ENCODE measurements around the gene RCBTB2.

Gene RCBTB2

GRCh38 chr13:48533961-48534600 is 1.2 kb upstream of the RCBTB2 start:
- DNase-seq = peak; percentile 11

DNA sequence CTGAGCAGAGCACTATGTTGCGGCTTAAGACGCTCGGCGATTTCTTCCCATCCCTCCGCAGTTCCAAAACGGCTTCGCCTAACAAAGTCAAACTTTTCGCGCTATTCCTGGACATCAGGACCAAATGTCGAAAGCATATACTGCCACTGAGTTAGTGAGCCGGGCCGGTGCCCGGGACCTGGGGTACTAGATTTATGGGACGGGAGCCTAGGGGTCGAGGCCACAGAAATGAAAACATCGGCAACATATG is 699 bp downstream of the RCBTB2 start:
- DNase-seq = no peak

DNA sequence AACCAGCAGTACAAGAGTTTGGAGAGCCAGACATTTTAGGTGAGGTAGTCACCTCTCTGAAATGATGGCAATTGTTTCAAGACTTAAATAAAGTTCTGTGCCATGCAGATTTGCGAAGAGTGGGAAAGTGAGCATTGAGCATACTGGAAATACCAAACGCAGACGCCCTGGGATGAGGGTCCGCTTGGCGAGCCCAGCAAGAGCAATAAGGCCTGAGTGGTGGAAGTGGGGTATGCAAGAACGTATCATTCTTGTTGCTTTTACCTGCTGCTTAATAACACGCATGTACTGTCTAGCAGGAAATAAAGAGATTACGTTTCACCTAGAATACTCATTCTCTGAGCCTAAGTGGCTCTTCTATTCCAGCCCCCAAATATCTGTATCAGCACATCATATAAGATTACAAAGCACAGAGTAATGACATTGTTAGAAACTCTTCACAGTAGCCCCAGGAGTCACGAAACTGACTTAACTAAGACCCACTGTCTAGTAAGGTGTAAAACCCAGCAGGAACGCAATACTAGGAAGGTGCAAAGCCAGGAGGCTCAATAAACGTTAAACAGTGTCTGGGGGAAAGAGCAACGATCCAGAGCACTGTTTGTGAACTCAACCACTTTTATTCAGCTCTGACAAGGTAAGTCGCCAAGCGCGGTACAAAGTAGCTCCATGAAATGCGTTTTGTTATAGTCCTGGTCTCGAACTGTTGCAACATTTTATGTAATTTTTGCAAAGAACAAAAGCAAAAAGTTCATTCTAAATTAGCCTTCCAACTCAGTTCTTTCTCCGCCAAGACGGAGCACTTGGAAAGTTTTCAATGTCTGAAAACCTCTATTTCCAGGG is 1.2 kb downstream of the RCBTB2 start:
- no peak for DNase-seq

DNA sequence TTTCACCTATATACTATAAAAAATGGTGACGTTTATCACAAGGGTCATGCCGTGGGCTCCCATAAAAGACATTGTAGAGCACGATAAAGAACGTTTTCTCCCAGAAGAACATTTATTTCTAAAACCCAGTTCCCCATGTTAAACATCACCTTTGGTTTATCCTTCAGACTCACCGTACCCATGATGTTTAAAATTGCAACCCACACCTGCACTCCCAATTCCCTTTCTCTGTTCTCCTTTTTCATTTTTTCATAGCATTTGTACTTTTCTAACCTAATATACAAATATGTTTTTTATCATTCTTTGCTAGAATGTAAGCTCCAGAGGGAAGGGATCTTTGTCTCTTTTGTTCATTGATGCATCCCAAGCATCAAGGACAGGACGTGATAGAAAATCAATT is 2.0 kb downstream of the RCBTB2 start:
- no peak for DNase-seq

GRCh38 chr13:48528720-48529119 is 4.2 kb downstream of the RCBTB2 start:
- no peak for DNase-seq

- no peak for DNase-seq
These were observed 4.9 kb downstream of the RCBTB2 start for GRCh38 chr13:48527955-48528354.

DNA sequence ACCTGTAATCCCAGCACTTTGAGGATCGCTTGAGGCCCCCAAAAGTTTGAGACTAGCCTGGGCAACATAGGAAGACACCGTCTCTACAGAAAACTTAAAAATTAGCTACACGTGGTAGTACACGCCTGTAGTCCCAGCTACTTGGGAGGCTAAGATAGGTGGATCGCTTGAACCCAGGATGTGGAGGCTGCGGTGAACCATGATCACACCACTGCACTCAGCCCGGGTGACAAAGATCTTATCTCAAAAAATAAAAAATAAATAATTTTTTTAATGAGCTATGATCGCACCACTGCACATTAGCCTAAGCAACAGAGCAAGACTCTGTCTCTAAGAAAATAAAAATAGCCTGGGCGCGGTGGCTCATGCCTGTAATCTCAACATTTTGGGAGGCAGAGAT is 6.6 kb downstream of the RCBTB2 start:
- no peak for DNase-seq

GRCh38 chr13:48518083-48518482 is 14.8 kb downstream of the RCBTB2 start:
- DNase-seq = no peak

GRCh38 chr13:48515732-48516131 is 17.1 kb downstream of the RCBTB2 start:
- no peak for DNase-seq

GRCh38 chr13:48514793-48515192 is 18.1 kb downstream of the RCBTB2 start:
- DNase-seq = no peak

- no peak for DNase-seq
These were observed 21.2 kb downstream of the RCBTB2 start for GRCh38 chr13:48511621-48512230.

GRCh38 chr13:48510698-48511097 is 22.2 kb downstream of the RCBTB2 start:
- no peak for DNase-seq

DNA sequence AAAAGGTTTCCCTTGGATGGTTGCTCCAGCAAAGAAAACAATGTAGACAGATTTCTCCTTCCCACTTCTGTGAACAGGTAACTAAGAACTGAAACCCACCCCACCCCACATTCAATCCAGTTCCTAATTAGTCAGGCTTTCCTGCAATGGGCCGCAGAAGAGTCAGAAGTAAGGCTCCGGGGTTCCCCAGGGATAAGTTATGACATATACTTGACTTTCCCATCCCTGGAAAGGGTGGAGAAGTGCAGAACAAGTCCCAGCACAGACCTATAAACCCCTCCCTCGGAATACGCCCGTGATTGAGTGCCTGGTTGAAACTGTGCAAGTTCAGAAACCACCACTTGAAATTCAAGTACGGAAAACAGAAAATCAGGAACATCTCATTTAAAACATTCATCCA is 24.9 kb downstream of the RCBTB2 start:
- no peak for DNase-seq

DNA sequence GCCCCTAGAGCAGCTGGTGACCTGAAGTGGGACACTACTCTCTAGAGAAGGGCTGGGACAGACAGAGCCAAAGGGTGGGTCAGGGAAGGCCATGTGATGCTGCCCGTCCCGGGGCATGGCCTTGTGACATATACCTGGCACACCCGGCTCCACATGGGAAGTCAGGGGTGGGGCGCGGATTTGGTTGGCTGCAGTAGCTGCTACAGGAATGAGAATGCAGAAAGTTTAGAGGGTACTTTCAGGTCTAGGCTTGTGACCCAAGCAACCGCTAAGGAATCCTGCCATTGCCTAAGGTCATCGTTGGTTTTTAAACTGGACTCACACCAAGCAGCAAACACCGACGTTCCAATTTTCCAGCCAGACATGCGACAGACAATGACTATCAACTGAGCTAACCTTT is 25.9 kb downstream of the RCBTB2 start:
- no peak for DNase-seq

GRCh38 chr13:48506092-48506701 is 26.7 kb downstream of the RCBTB2 start:
- DNase-seq = no peak

DNA sequence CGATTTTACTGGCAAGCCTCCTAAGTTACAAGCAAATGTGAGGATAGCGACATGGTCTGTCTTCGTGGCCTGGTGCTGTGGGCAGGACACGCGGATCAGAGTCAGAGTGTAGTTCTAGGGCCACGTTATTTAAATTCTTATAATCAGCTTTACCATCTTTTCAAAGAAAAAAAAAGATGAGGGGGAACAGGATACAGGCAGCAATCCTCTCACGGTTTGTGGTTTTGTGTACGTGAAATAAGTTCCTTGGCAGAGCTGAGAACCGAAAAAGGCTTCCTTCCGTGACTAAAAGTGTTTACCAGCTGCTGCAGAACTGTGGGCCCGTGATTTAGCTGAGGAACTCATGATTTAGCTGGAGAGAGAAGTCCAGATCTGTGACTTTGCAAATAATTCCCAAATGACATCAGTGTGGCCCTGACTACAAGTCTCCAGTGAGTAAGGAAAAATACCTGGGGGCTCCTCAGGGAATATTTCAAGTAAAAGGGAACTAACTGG is 27.2 kb downstream of the RCBTB2 start:
- no peak for DNase-seq

GRCh38 chr13:48505012-48505411 is 27.9 kb downstream of the RCBTB2 start:
- no peak for DNase-seq

GRCh38 chr13:48504606-48505005 is 28.3 kb downstream of the RCBTB2 start:
- DNase-seq = no peak

- no peak for DNase-seq
These were observed 30.1 kb downstream of the RCBTB2 start for GRCh38 chr13:48502601-48503319.

DNA sequence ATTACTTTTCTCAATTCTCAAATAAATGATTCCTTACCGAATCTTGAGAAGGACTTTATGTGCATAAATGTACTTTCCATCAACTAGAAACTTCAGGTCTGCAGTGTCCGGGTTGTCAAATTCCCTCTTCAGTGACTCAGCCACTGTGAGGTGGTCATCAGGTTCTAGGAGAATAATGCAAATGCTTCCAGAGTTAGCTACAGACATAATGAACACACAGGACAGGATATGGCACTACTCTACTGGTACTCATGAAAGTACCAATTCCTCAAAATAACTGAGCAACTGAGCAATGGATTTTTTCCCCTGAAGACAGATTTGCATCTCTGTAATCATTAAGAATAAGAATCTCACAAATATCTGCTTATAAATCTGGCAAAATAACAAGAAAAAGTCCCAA is 31.2 kb downstream of the RCBTB2 start:
- no peak for DNase-seq

- DNase-seq = no peak
These were observed 32.2 kb downstream of the RCBTB2 start for GRCh38 chr13:48500652-48501197.

DNA sequence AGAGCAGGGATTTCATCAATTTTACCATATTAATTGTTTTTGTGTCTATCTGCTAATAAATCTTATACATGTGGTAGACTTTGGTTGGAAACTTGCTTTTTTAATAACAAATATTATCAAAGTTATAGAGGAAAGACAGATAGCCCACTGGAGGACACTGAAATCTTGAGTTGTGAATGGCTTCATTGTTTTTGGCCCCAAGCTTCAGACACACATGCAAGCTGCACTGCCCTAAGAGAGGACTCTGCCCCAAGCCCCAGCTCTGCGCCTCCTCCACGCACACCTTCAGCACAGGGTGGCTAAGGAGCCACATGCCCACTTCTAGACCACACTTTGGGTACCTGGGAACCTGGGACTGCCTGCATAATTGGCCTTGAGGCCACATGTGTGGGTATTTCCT is 35.2 kb downstream of the RCBTB2 start:
- no peak for DNase-seq
